ENCODE measurements around the gene TAOK1.
"Not testable (repeated sequence)": the region's sequence is repeated elsewhere in the genome, so short reads cannot be mapped to it uniquely, and the experiment has no call there.

The TAOK1 gene

GRCh38 chr17:29549177-29549923, 159.2 kb downstream of the TAOK1 start:
- no peak for DNase-seq

- no peak for DNase-seq
Observed at GRCh38 chr17:29555840-29556239, 165.7 kb downstream of the TAOK1 start.

- DNase-seq = no peak
Observed at GRCh38 chr17:29557085-29557738, 167.0 kb downstream of the TAOK1 start.

GRCh38 chr17:29557739-29558116, 167.6 kb downstream of the TAOK1 start:
- no peak for DNase-seq

GRCh38 chr17:29558139-29558538, 168.0 kb downstream of the TAOK1 start:
- not testable (repeated sequence) for DNase-seq

GRCh38 chr17:29559640-29560039, 169.5 kb downstream of the TAOK1 start:
- no peak for DNase-seq

- DNase-seq = no peak
Observed at GRCh38 chr17:29560316-29560715, 170.2 kb downstream of the TAOK1 start.

GRCh38 chr17:29561554-29562517, 171.7 kb downstream of the TAOK1 start:
- DNase-seq = no peak

- DNase-seq = no peak
Observed at GRCh38 chr17:29562615-29563014, 172.5 kb downstream of the TAOK1 start.

GRCh38 chr17:29563816-29564215, 173.7 kb downstream of the TAOK1 start:
- DNase-seq = no peak

GRCh38 chr17:29565643-29566472, 175.7 kb downstream of the TAOK1 start:
- peak; percentile 62 for DNase-seq

- peak; percentile 78 for DNase-seq
Observed at GRCh38 chr17:29566473-29567303, 176.5 kb downstream of the TAOK1 start, which contains the start of gene ABHD15. Gene ABHD15, minus strand, starts transcription at chr17:29567037. Its CDS starts 71 bp downstream, at chr17:29566966.

- no peak for DNase-seq
Observed at GRCh38 chr17:29567304-29567553, 177.1 kb downstream of the TAOK1 start.

GRCh38 chr17:29567554-29568330, 177.6 kb downstream of the TAOK1 start:
- peak; percentile 79 for DNase-seq

GRCh38 chr17:29568331-29569244, 178.4 kb downstream of the TAOK1 start, which contains the start of gene TP53I13:
Gene TP53I13, plus strand, starts transcription at chr17:29568701. Its CDS starts 58 bp downstream, at chr17:29568759.
- peak; percentile 81 for DNase-seq

GRCh38 chr17:29569245-29569950, 179.2 kb downstream of the TAOK1 start:
- DNase-seq = no peak

- no peak for DNase-seq
Observed at GRCh38 chr17:29570521-29570920, 180.4 kb downstream of the TAOK1 start.

- no peak for DNase-seq
Observed at GRCh38 chr17:29571486-29571882, 181.3 kb downstream of the TAOK1 start.

All from 8988T (cell line).